Heart left ventricle (tissue), 16 donors: ENCODE results near the gene NSD1. TPM values are rescaled to one million over a fixed set of nuclear protein-coding genes. Genes with fewer than 3 reads are reported as not detected.

Experiments used
- ATAC-seq, 4 donors: fragments of 200-7000 bp; cut with Tn5 transposase; one replicate each; pipeline ENCODE4 v1.9.1; 2020 to 2022; ENCODE audit warnings: moderate library complexity in 4 of 4, mild to moderate bottlenecking in 3 of 4, moderate number of reproducible peaks in 1 of 4
- DNase-seq, 5 donors: peaks; one replicate each; pipeline ENCODE4 v3.0.0-alpha.2; 2020
- H3K27ac ChIP-seq, 12 donors: fragments of 200-600 bp; sonication (generic) in 4 of 12; one replicate each; pipeline versions ENCODE4 v1.5.0 to v1.8.0; 2016 to 2022; ENCODE audit warnings: mild to moderate bottlenecking in 2 of 12
- H3K27me3 ChIP-seq, 9 donors: fragments of 200-600 bp; sonication (generic) in 2 of 9; one replicate each; pipeline versions ENCODE4 v1.5.1 to v1.8.0; 2016 to 2022; ENCODE audit warnings: mild to moderate bottlenecking in 3 of 9
- H3K36me3 ChIP-seq, 9 donors: fragments of 200-600 bp; sonication (generic) in 2 of 9; one replicate each; pipeline versions ENCODE4 v1.5.0 to v1.8.0; 2018 to 2022; ENCODE audit warnings: mild to moderate bottlenecking in 2 of 9
- H3K4me1 ChIP-seq, 12 donors: fragments of 200-600 bp; sonication (generic) in 4 of 12; one replicate each; pipeline versions ENCODE4 v1.5.0 to v1.8.0; 2016 to 2022; ENCODE audit warnings: mild to moderate bottlenecking in 3 of 12
- H3K4me3 ChIP-seq, 12 donors: fragments of 200-600 bp; sonication (generic) in 4 of 12; one replicate each; pipeline versions ENCODE4 v1.5.0 to v1.8.0; 2017 to 2022; ENCODE audit warnings: mild to moderate bottlenecking in 9 of 12, moderate library complexity in 4 of 12
- H3K9me3 ChIP-seq, 12 donors: fragments of 200-600 bp; sonication (generic) in 4 of 12; one replicate each; pipeline versions ENCODE4 v1.5.0 to v1.8.0; 2016 to 2022; ENCODE audit warnings: mild to moderate bottlenecking in 1 of 12
- CTCF ChIP-seq, 12 donors: fragments of 200-600 bp; sonication (generic) in 4 of 12; IDR thresholded peaks; one replicate each; pipeline versions ENCODE4 v1.5.0 to v1.8.0; 2018 to 2022; ENCODE audit warnings: antibody characterized with exemption in 12 of 12, mild to moderate bottlenecking in 5 of 12
- POLR2A ChIP-seq, 2 donors: fragments of 450-650 bp; IDR thresholded peaks; one replicate each; pipeline ENCODE4 v1.6.1; 2017; ENCODE audit warnings: antibody characterized with exemption in 2 of 2, mild to moderate bottlenecking in 2 of 2, moderate library complexity in 2 of 2
- WGBS, 4 donors: extraction: QIAGEN DNeasy Blood & Tissue Kit in 2 of 4; methylation state at CpG; one replicate each; pipeline versions ENCODE4 v1.1.5 to v1.1.7; 2013 to 2018; 5-methylcytosine and 5-hydroxymethylcytosine counted together
- intact Hi-C, 10 donors: fragments of 100-400 bp; cut with DNase I; formaldehyde crosslinking; loops; one replicate each; pipeline versions ENCODE4 v1.11.1 to v1.14.2; 2022
- polyA plus RNA-seq, 2 donors: library from polyadenylated mRNA; stranded (reverse); fragments of 200-250 nt; gene quantifications; one replicate each; pipeline ENCODE4 v1.2.3, GENCODE V29; 2013
- total RNA-seq, 9 donors: library from RNA; depleted of rRNA in 2 of 9; stranded (reverse); fragments of >200 nt in 2 of 9; fragmentation: NEBNext Ultra II Directional in 3 of 9; extraction: Animal tissue kit (Norgen Biotek cat#: 25700) in 3 of 9; gene quantifications; one replicate each; pipeline versions ENCODE4 v1.1.0 to v1.2.4, GENCODE V29; 2016 to 2023
- donor health status: ischemic (EF 13 %, LVEDD 7.1; RV severe dilation, severe dysfunction).
- donor health status: healthy with polysubstance abuse.
- donor health status: DM: no; HTN: yes; CAD: no.
- donor health status: DM: no; HTN: no; CAD: no.
- donor health status: ischemic (EF 25% LVEDD 6.9; RV normal size, moderate dysfunction).
- donor health status: ischemic (EF 25% LVEDD 5.7; RV mildly dilated, moderate dysfunction).
- donor health status: healthy.
- donor health status: DM: yes; HTN: yes; CAD: no.
- donor health status: ischemic (EF 35%, LVEDD 5.7; RV mildly dilated, moderate dysfunction).
- donor health status: nonischemic (EF 11% LVEDD 7.7; RV severe dilation, severe dysfunction).
- donor health status: DM: yes; HTN: yes; CAD: no.
- donor health status: PGD.
- donor health status: ischemic (EF 29% LVEDD 5.4; RV normal size, mild dysfunction).
- donor health status: nonischemic (EF 23%, LVEDD 6.1; RV moderate dilation, normal function).

NSD1 gene
- total and polyA plus RNA-seq, 11 donors, result 10.9 to 64.6 (median 43.9) TPM

- Histone ChIP-seq H3K9me3 (no peaks in the 10 kb centered on the region), H3K36me3 (peaks cover 0 to 43% (median 36%) of the 10 kb centered on the region in 9 donors), H3K4me1 (peaks cover 0 to 19% (median 5%) of the 10 kb centered on the region in 12 donors), H3K4me3 (no peak overlapping the region), H3K27ac (peak overlapping the region in 10 of 12 donors; percentile 12 to 75 (median 62)), H3K27me3 (no peaks in the 10 kb centered on the region)
- WGBS, 4 donors, result 65 to 77% (median 73%) methylated on average over 23 to 28 of the region's 28 CpGs
- ATAC-seq (peak; percentile 52 to 95 (median 89)), DNase-seq (peak in 3 of 5 donors; percentile 62 to 77 (median 72))
- intact Hi-C loops, result no loop called here
- TF ChIP-seq POLR2A (IDR thresholded peaks at IDR 0.05) (no peak), CTCF (IDR thresholded peaks at IDR 0.05) (no peak)
These were observed 194.3 kb downstream of the NSD1 start for GRCh38 chr5:177327539-177328522.

GRCh38 chr5:177328545-177329231, 195.1 kb downstream of the NSD1 start:
- 90 to 94% (median 92%) methylated on average over 19 of the region's 19 CpGs for WGBS, 4 donors
- peaks cover 0 to 52% (median 45%) of the 10 kb centered on the region in 9 donors for H3K36me3 ChIP-seq
- DNase-seq, result no peak
- H3K4me3 ChIP-seq, result no peak overlapping the region
- intact Hi-C loops, result no loop called here
- peaks cover 0 to 19% (median 5%) of the 10 kb centered on the region in 12 donors for H3K4me1 ChIP-seq
- H3K27me3 ChIP-seq, result no peaks in the 10 kb centered on the region
- no peak for ATAC-seq
- no peak for TF ChIP-seq CTCF (IDR thresholded peaks at IDR 0.05)
- no peak for TF ChIP-seq POLR2A (IDR thresholded peaks at IDR 0.05)
- no peak overlapping the region for H3K27ac ChIP-seq
- no peaks in the 10 kb centered on the region for H3K9me3 ChIP-seq

DNA sequence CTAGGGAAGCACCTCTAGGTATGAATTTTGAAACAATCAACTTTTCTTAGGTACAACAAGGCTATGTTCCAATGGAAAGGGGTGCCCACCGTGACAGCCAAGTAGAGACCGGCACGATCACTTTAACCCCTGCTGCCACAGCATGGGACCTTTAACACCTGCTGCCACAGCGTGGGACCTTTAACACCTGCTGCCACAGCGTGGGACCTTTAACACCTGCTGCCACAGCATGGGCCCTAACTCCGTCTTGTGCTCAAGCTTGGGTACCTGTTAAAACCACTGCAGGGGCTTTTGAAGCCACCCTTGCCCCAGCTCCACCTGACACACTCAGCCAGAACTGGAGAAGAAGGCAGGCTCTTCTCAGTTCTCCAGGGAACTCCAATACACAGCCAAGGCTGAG, 196.3 kb downstream of the NSD1 start:
- H3K4me3 ChIP-seq, result no peak overlapping the region
- no peak for TF ChIP-seq CTCF (IDR thresholded peaks at IDR 0.05)
- 84 to 93% (median 93%) methylated on average over 6 of the region's 6 CpGs for WGBS, 4 donors
- no peaks in the 10 kb centered on the region for H3K27me3 ChIP-seq
- H3K4me1 ChIP-seq, result peaks cover 0 to 24% (median 13%) of the 10 kb centered on the region in 12 donors
- intact Hi-C loops, result no loop called here
- peaks cover 3 to 64% (median 56%) of the 10 kb centered on the region in 9 donors for H3K36me3 ChIP-seq
- H3K27ac ChIP-seq, result no peak overlapping the region
- no peaks in the 10 kb centered on the region for H3K9me3 ChIP-seq
- ATAC-seq (no peak), DNase-seq (no peak)
